Measurements from ENCODE around the gene LRRC74A. TPM values are rescaled to one million over a fixed set of nuclear protein-coding genes. Genes with fewer than 3 reads are reported as not detected.

LRRC74A gene
- total RNA-seq, 2 donors from 2014 or later = not detected

- Histone ChIP-seq H3K4me3 (ENCODE audit: low read length) (no peak overlapping the region), H3K36me3 (ENCODE audit: control insufficient read depth, insufficient read depth, low read length) (no peaks in the 10 kb centered on the region), H3K9me3 (ENCODE audit: control insufficient read depth, low read length) (no peaks in the 10 kb centered on the region), H3K27ac (ENCODE audit: low read depth, low read length) (no peak overlapping the region), H3K9ac (ENCODE audit: extremely low read depth, low read length, poor library complexity, severe bottlenecking) (no peak overlapping the region), H3K27me3 (ENCODE audit: control insufficient read depth, insufficient read depth, low read length, poor library complexity, severe bottlenecking) (no peaks in the 10 kb centered on the region), H3K4me1 (ENCODE audit: control insufficient read depth, insufficient read depth, low read length) (no peaks in the 10 kb centered on the region)
- TF ChIP-seq CTCF (conservative IDR thresholded peaks at IDR 0.05) = no peak
- Mint-ChIP-seq H3K9me3 (no peaks in the 10 kb centered on the region), H3K36me3 (ENCODE audit: low read depth) (no peaks in the 10 kb centered on the region), H3K27ac (no peak overlapping the region), H3K4me1 (peaks cover 3% of the 10 kb centered on the region), H3K4me3 (no peak overlapping the region), H3K27me3 (ENCODE audit: insufficient read depth) (no peaks in the 10 kb centered on the region)
- no peak for DNase-seq
- 93 to 95% methylated on average over 16 to 25 of the region's 25 CpGs for WGBS, 2 experiments (ENCODE audit: insufficient coverage in 1 of 2, insufficient read length in 1 of 2)
These were observed 41.6 kb downstream of the LRRC74A start for GRCh38 chr14:76867516-76868453.

- WGBS, 2 experiments (ENCODE audit: insufficient coverage in 1 of 2, insufficient read length in 1 of 2) = 89 to 95% methylated on average over 17 to 29 of the region's 29 CpGs
- DNase-seq = no peak
These were observed 42.4 kb downstream of the LRRC74A start for GRCh38 chr14:76868454-76869170.

More at GRCh38 chr14:76868454-76869170, 42.4 kb downstream of the LRRC74A start:
- H3K27ac ChIP-seq (ENCODE audit: low read depth, low read length) = no peak overlapping the region
- no peaks in the 10 kb centered on the region for H3K9me3 ChIP-seq (ENCODE audit: control insufficient read depth, low read length)
- Mint-ChIP-seq H3K9me3 (no peaks in the 10 kb centered on the region), H3K27ac (no peak overlapping the region), H3K27me3 (ENCODE audit: insufficient read depth) (no peaks in the 10 kb centered on the region), H3K4me1 (peaks cover 5% of the 10 kb centered on the region), H3K36me3 (ENCODE audit: low read depth) (no peaks in the 10 kb centered on the region), H3K4me3 (no peak overlapping the region)
- no peak overlapping the region for H3K4me3 ChIP-seq (ENCODE audit: low read length)
- H3K9ac ChIP-seq (ENCODE audit: extremely low read depth, low read length, poor library complexity, severe bottlenecking) = no peak overlapping the region
- H3K27me3 ChIP-seq (ENCODE audit: control insufficient read depth, insufficient read depth, low read length, poor library complexity, severe bottlenecking) = no peaks in the 10 kb centered on the region
- peak; percentile 14 for TF ChIP-seq CTCF (conservative IDR thresholded peaks at IDR 0.05)
- H3K36me3 ChIP-seq (ENCODE audit: control insufficient read depth, insufficient read depth, low read length) = no peaks in the 10 kb centered on the region
- H3K4me1 ChIP-seq (ENCODE audit: control insufficient read depth, insufficient read depth, low read length) = no peaks in the 10 kb centered on the region

Data from endodermal cell (in vitro differentiated cells).